Upper lobe of left lung (tissue), 6 donors: ENCODE measurements around the gene ATP1B4. TPM values are rescaled to one million over a fixed set of nuclear protein-coding genes. Genes with fewer than 3 reads are reported as not detected.

Experiments
- ATAC-seq, 2 donors: fragments of 200-7000 bp; cut with Tn5 transposase; one replicate each; pipeline ENCODE4 v1.9.1; 2022; ENCODE audit warnings: mild to moderate bottlenecking in 2 of 2, moderate library complexity in 2 of 2; ENCODE audit not compliant: low FRiP score in 2 of 2
- DNase-seq, 2 donors: peaks; one replicate each; pipeline ENCODE4 v3.0.0-alpha.2; 2019 to 2020
- H3K27ac ChIP-seq, 4 donors: fragments of 200-600 bp; sonication (generic); one replicate each; pipeline ENCODE4 v1.5.1; 2016 to 2019
- H3K27me3 ChIP-seq, 4 donors: fragments of 200-600 bp; sonication (generic); one replicate each; pipeline ENCODE4 v1.5.1; 2017 to 2019
- H3K36me3 ChIP-seq, 4 donors: fragments of 200-600 bp; sonication (generic); one replicate each; pipeline ENCODE4 v1.5.1; 2016 to 2019
- H3K4me1 ChIP-seq, 4 donors: fragments of 200-600 bp; sonication (generic); one replicate each; pipeline ENCODE4 v1.5.1; 2018 to 2019
- H3K4me3 ChIP-seq, 4 donors: fragments of 200-600 bp; sonication (generic); one replicate each; pipeline ENCODE4 v1.5.1; 2017 to 2019; ENCODE audit warnings: mild to moderate bottlenecking in 2 of 4, moderate library complexity in 1 of 4
- H3K9me3 ChIP-seq, 4 donors: fragments of 200-600 bp; sonication (generic); one replicate each; pipeline ENCODE4 v1.5.1; 2018 to 2019
- EP300 ChIP-seq, 4 donors: sonication (generic); formaldehyde crosslinking; IDR thresholded peaks; one replicate each; pipeline ENCODE4 v1.5.1; 2017; ENCODE audit warnings: antibody characterized with exemption in 4 of 4, control low read depth in 2 of 4
- POLR2A ChIP-seq, 4 donors: fragments of 450-650 bp; IDR thresholded peaks; one replicate each; pipeline ENCODE4 v1.5.1; 2016 to 2017; ENCODE audit warnings: antibody characterized with exemption in 4 of 4, mild to moderate bottlenecking in 2 of 4
- POLR2AphosphoS5 ChIP-seq, 2 donors: sonication (generic); formaldehyde crosslinking; IDR thresholded peaks; one replicate each; pipeline ENCODE4 v1.5.1; 2017; ENCODE audit warnings: antibody characterized with exemption in 2 of 2
- WGBS, 2 donors: methylation state at CpG; one replicate each; pipeline ENCODE4 v1.1.5; 2017 to 2018; 5-methylcytosine and 5-hydroxymethylcytosine counted together
- total RNA-seq, 6 donors: library from RNA; depleted of rRNA in 4 of 6; stranded (reverse); fragments of >200 nt in 4 of 6; gene quantifications; one replicate each; pipeline versions ENCODE4 v1.1.0 to v1.2.1, GENCODE V29; 2016 to 2021
- TF ChIP-seq, protein P1 (sequence below), 6 experiments: fragments of 450-650 bp in 4 of 6; fragments of 200-600 bp in 2 of 6; sonication (generic) in 2 of 6; IDR thresholded peaks; one replicate each; pipeline ENCODE4 v1.5.1; 2016 to 2019; ENCODE audit warnings: antibody characterized with exemption in 6 of 6
- donor health status: DM: no; HTN: no; CAD: no; lungs with moderate emphysema.
- donor health status: DM: no; HTN: yes; CAD: no; lungs with severe emphysema.

ATP1B4 gene
- total RNA-seq, 6 donors from 2014 or later: not detected

DNA sequence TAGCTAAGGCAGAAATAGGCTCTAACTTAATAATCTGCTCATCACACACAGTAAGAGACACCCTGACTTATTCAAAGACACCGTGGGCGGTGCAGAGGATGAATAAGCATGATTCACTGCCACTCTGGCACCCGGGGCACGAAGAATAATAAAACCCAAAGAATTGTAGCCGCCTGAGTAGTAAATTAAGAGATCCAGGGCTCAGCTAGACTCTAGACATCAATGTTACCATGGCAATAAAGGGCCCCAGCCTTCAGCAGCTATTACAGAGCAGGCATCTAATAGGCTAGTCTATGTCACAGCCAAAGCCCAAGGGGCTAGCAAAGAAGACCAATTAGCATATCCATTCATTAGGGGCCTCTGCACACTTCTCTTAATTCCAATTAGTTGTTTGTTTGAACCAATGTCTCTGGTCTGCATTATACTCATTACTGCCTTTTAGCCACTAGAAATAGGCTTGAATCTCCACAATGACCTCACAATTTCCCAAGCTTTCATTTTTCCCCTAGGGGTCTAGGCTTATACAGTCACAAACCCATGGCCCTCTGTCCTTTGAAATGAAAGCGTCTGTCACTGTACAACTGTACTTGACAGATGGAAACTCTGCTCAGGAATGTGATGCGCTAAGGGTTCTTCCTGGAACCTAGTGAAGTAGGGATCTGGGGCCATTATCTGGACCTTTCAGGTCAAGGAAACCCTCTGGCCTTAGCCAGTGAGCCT, 3.0 kb upstream of the ATP1B4 start:
- WGBS, 2 donors: 72 to 83% methylated on average over 7 of the region's 7 CpGs
- TF ChIP-seq, protein P1, sequence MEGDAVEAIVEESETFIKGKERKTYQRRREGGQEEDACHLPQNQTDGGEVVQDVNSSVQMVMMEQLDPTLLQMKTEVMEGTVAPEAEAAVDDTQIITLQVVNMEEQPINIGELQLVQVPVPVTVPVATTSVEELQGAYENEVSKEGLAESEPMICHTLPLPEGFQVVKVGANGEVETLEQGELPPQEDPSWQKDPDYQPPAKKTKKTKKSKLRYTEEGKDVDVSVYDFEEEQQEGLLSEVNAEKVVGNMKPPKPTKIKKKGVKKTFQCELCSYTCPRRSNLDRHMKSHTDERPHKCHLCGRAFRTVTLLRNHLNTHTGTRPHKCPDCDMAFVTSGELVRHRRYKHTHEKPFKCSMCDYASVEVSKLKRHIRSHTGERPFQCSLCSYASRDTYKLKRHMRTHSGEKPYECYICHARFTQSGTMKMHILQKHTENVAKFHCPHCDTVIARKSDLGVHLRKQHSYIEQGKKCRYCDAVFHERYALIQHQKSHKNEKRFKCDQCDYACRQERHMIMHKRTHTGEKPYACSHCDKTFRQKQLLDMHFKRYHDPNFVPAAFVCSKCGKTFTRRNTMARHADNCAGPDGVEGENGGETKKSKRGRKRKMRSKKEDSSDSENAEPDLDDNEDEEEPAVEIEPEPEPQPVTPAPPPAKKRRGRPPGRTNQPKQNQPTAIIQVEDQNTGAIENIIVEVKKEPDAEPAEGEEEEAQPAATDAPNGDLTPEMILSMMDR (IDR thresholded peaks at IDR 0.05): no peak
- no peak for TF ChIP-seq POLR2A (IDR thresholded peaks at IDR 0.05)
- no peak for TF ChIP-seq EP300 (IDR thresholded peaks at IDR 0.05)
- TF ChIP-seq POLR2AphosphoS5 (IDR thresholded peaks at IDR 0.05): no peak
- DNase-seq (no peak), ATAC-seq (no peak)
- Histone ChIP-seq H3K27me3 (no peaks in the 10 kb centered on the region), H3K36me3 (no peaks in the 10 kb centered on the region), H3K9me3 (no peaks in the 10 kb centered on the region), H3K27ac (no peak overlapping the region), H3K4me3 (no peak overlapping the region), H3K4me1 (no peaks in the 10 kb centered on the region)

DNA sequence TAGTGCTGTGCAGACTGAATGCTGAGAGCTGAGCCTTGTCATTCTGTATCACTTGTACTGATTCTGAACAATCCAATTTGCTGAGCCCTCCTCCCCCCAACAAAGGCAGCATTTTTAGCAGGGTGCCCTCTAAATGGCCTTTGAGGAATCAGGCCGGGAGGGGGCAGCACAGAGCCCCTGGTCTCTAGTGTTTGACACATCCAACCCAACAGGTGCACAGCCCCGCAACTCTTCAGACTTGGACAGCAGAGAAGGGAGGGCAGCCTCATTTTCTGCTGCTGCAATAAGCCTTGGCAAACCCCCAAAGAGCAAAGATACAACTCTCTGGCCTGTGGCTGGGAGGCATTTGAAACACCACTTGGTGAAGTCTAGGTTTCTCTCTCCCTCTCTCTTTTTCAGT, 3.4 kb downstream of the ATP1B4 start:
- TF ChIP-seq POLR2AphosphoS5 (IDR thresholded peaks at IDR 0.05): no peak
- TF ChIP-seq, protein P1 (IDR thresholded peaks at IDR 0.05): peak in 5 of 6 experiments; percentile 9 to 34 (median 26)
- H3K4me1 ChIP-seq: no peaks in the 10 kb centered on the region
- H3K4me3 ChIP-seq: no peak overlapping the region
- H3K36me3 ChIP-seq: no peaks in the 10 kb centered on the region
- no peaks in the 10 kb centered on the region for H3K27me3 ChIP-seq
- H3K9me3 ChIP-seq: no peaks in the 10 kb centered on the region
- peak in 1 of 2 donors; percentile 47 for DNase-seq
- H3K27ac ChIP-seq: no peak overlapping the region
- 25% methylated on average over 2 of the region's 2 CpGs; no CpG with 5 or more reads in 1 of the 2 donors for WGBS, 2 donors
- ATAC-seq: peak; percentile 43 to 50

DNA sequence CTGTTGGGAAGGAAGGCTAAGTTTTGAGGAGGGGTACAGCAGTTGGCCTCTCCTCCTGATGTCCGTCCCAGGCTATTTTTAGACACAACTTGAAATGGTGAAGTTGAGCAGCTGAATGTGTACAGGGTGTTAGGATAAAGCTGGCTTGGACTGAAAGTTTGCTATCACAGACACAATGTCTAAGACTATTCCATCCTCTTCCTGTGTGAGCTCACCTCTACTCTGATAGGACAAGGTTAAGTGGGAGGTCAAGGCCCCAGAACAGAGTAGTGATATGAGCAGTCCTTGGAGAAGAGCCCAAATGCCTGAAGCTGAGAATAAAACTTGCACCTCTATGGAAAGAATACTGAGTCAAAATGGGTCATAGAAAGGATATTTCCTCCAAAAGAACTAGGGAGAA, 4.1 kb downstream of the ATP1B4 start:
- TF ChIP-seq POLR2AphosphoS5 (IDR thresholded peaks at IDR 0.05): no peak
- TF ChIP-seq POLR2A (IDR thresholded peaks at IDR 0.05): no peak
- no peak for TF ChIP-seq EP300 (IDR thresholded peaks at IDR 0.05)
- TF ChIP-seq, protein P1 (IDR thresholded peaks at IDR 0.05): no peak
- no peaks in the 10 kb centered on the region for H3K27me3 ChIP-seq
- no peak for DNase-seq
- no peaks in the 10 kb centered on the region for H3K4me1 ChIP-seq
- H3K4me3 ChIP-seq: no peak overlapping the region
- WGBS, 2 donors: 59% methylated on average over 1 of the region's 1 CpG; no CpG with 5 or more reads in 1 of the 2 donors
- no peaks in the 10 kb centered on the region for H3K9me3 ChIP-seq
- no peaks in the 10 kb centered on the region for H3K36me3 ChIP-seq
- no peak for ATAC-seq
- H3K27ac ChIP-seq: no peak overlapping the region

DNA sequence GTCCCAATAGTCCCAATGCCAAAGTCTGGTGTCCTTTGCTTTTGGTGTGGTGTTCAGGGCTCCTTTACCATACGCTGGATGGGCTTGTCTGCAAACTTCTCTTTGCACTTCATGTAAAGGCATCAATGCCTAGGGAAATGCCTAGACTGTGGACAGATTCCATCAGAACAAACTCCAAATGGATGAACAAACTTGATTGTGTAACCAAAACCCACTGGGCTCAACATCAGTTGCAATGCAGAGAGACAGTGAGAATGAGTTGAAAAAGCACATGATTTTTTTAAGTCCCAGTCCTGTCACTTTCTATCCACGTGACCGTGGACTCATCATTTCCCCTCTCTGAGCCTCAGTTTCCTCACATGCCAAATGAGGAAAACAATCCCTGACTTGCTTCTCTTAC, 4.9 kb downstream of the ATP1B4 start:
- Histone ChIP-seq H3K4me1 (no peaks in the 10 kb centered on the region), H3K4me3 (no peak overlapping the region), H3K9me3 (no peaks in the 10 kb centered on the region), H3K36me3 (no peaks in the 10 kb centered on the region), H3K27me3 (no peaks in the 10 kb centered on the region), H3K27ac (no peak overlapping the region)
- TF ChIP-seq EP300 (IDR thresholded peaks at IDR 0.05): no peak
- TF ChIP-seq, protein P1 (IDR thresholded peaks at IDR 0.05): no peak
- no peak for TF ChIP-seq POLR2A (IDR thresholded peaks at IDR 0.05)
- no peak for DNase-seq
- ATAC-seq: no peak
- 46 to 100% methylated on average over 2 to 3 of the region's 3 CpGs for WGBS, 2 donors
